Ovary (tissue), 9 donors: Measurements from ENCODE around the gene SLC9A9. TPM values are rescaled to one million over a fixed set of nuclear protein-coding genes. Genes with fewer than 3 reads are reported as not detected.

ENCODE experiments used
- DNase-seq, 5 donors: peaks; one replicate each; pipeline ENCODE4 v3.0.0-alpha.2; 2019 to 2020
- H3K27ac ChIP-seq, 2 donors: fragments of 200-600 bp; one replicate each; pipeline versions ENCODE4 v1.5.1 to v1.8.0; 2019 to 2022
- H3K27me3 ChIP-seq: fragments of 200-600 bp; one replicate; pipeline ENCODE4 v1.8.0; 2022
- H3K36me3 ChIP-seq: fragments of 200-600 bp; sonication (generic); one replicate; pipeline ENCODE4 v1.5.1; 2019
- H3K4me1 ChIP-seq: one replicate; pipeline ENCODE4 v1.8.1; 2013; ENCODE audit warnings: mild to moderate bottlenecking, moderate library complexity; ENCODE audit not compliant: insufficient read depth
- H3K4me3 ChIP-seq: fragments of 200-600 bp; sonication (generic); one replicate; pipeline ENCODE4 v1.5.1; 2017
- H3K9me3 ChIP-seq, 2 donors: fragments of 200-600 bp in 1 of 2; sonication (generic) in 1 of 2; one replicate each; pipeline versions ENCODE4 v1.5.1 to v1.8.1; 2013 to 2019; ENCODE audit warnings: mild to moderate bottlenecking in 1 of 2, moderate library complexity in 1 of 2
- CTCF ChIP-seq, 3 donors: fragments of 450-650 bp in 2 of 3; fragments of 200-600 bp in 1 of 3; IDR thresholded peaks; one replicate each; pipeline versions ENCODE4 v1.5.1 to v1.8.0; 2016 to 2022; ENCODE audit warnings: antibody characterized with exemption in 3 of 3, mild to moderate bottlenecking in 1 of 3
- EP300 ChIP-seq: sonication (generic); formaldehyde crosslinking; IDR thresholded peaks from one replicate; pipeline ENCODE4 v1.6.1; 2017; ENCODE audit warnings: antibody characterized with exemption
- POLR2A ChIP-seq: fragments of 450-650 bp; IDR thresholded peaks from one replicate; pipeline ENCODE4 v1.6.1; 2017; ENCODE audit warnings: antibody characterized with exemption, mild to moderate bottlenecking, moderate library complexity
- WGBS, 3 donors: extraction: QIAGEN DNeasy Blood & Tissue Kit in 1 of 3; methylation state at CpG; one replicate each; pipeline versions ENCODE4 v1.1.5 to v1.1.7; 2013 to 2017; 5-methylcytosine and 5-hydroxymethylcytosine counted together
- intact Hi-C, 4 donors: fragments of 100-400 bp; cut with DNase I; formaldehyde crosslinking; loops; one replicate each; pipeline versions ENCODE4 v1.11.0 to v1.15.1; 2022 to 2023
- polyA plus RNA-seq, 2 donors: library from polyadenylated mRNA; stranded (reverse); fragments of 200-250 nt in 1 of 2; fragments of 350-450 nt in 1 of 2; fragmentation: Illumina TruSeq in 1 of 2; extraction: RNeasy Lipid Tissue Mini Kit (QIAGEN cat#74804) in 1 of 2; gene quantifications; one replicate each; pipeline ENCODE4 v1.2.3, GENCODE V29; 2013 to 2014
- total RNA-seq, 7 donors: library from RNA; depleted of rRNA in 2 of 7; stranded (reverse); fragments of >200 nt in 2 of 7; fragmentation: NEBNext Ultra II Directional in 3 of 7; extraction: Animal tissue kit (Norgen Biotek cat#: 25700) in 3 of 7; gene quantifications; one replicate each; pipeline versions ENCODE4 v1.1.0 to v1.2.4, GENCODE V29; 2016 to 2023
- donor health status: DM: no; HTN: no; CAD: no; lungs with moderate emphysema.
- donor health status: DM: no; HTN: no; CAD: no.
- donor health status: Bipolar disorder and iron deficiency.
- donor health status: DM: yes; HTN: yes; CAD: no.
- donor health status: DM: no; HTN: no; CAD: no.
- donor health status: DM: yes; HTN: yes; CAD: no.

SLC9A9 gene
- total and polyA plus RNA-seq, 9 donors, result 7.0 to 22.7 (median 13.5) TPM

GRCh38 chr3:143222505-143222904 is 625.8 kb downstream of the SLC9A9 start:
- no peak for DNase-seq
- 30 to 43% (median 41%) methylated on average over 3 of the region's 3 CpGs for WGBS, 3 donors
- intact Hi-C loops, result no loop called here
- H3K4me3 ChIP-seq, result no peak overlapping the region
- TF ChIP-seq EP300 (no peak), POLR2A (no peak), CTCF (IDR thresholded peaks at IDR 0.05) (no peak)
- peaks cover 1% of the 10 kb centered on the region for H3K4me1 ChIP-seq
- no peaks in the 10 kb centered on the region for H3K27me3 ChIP-seq
- H3K36me3 ChIP-seq, result no peaks in the 10 kb centered on the region
- H3K27ac ChIP-seq, result no peak overlapping the region
- no peaks in the 10 kb centered on the region for H3K9me3 ChIP-seq

GRCh38 chr3:143221446-143221845 is 626.8 kb downstream of the SLC9A9 start:
- WGBS, 3 donors, result 85 to 89% (median 86%) methylated on average over 3 of the region's 3 CpGs
- no peak overlapping the region for H3K27ac ChIP-seq
- no peak for TF ChIP-seq POLR2A
- TF ChIP-seq CTCF (IDR thresholded peaks at IDR 0.05), result no peak
- TF ChIP-seq EP300, result no peak
- DNase-seq, result no peak
- H3K9me3 ChIP-seq, result no peaks in the 10 kb centered on the region
- intact Hi-C loops, result no loop called here
- H3K4me1 ChIP-seq, result peaks cover 1% of the 10 kb centered on the region
- H3K4me3 ChIP-seq, result no peak overlapping the region
- no peaks in the 10 kb centered on the region for H3K36me3 ChIP-seq
- H3K27me3 ChIP-seq, result no peaks in the 10 kb centered on the region

- TF ChIP-seq CTCF (IDR thresholded peaks at IDR 0.05) (no peak), EP300 (no peak), POLR2A (no peak)
- Histone ChIP-seq H3K36me3 (no peaks in the 10 kb centered on the region), H3K27ac (no peak overlapping the region), H3K4me1 (peaks cover 3% of the 10 kb centered on the region), H3K27me3 (no peaks in the 10 kb centered on the region), H3K9me3 (no peaks in the 10 kb centered on the region), H3K4me3 (no peak overlapping the region)
- no peak for DNase-seq
- intact Hi-C loops, result no loop called here
- WGBS, 3 donors, result 97% methylated on average over 3 of the region's 3 CpGs
These were observed 627.5 kb downstream of the SLC9A9 start for GRCh38 chr3:143220741-143221140.

- peaks cover 3% of the 10 kb centered on the region for H3K4me1 ChIP-seq
- no peak for DNase-seq
- no peaks in the 10 kb centered on the region for H3K27me3 ChIP-seq
- intact Hi-C loops, result no loop called here
- no peaks in the 10 kb centered on the region for H3K9me3 ChIP-seq
- H3K36me3 ChIP-seq, result no peaks in the 10 kb centered on the region
- H3K4me3 ChIP-seq, result no peak overlapping the region
- no peak overlapping the region for H3K27ac ChIP-seq
- 63 to 77% (median 73%) methylated on average over 2 of the region's 2 CpGs for WGBS, 3 donors
- no peak for TF ChIP-seq EP300
- TF ChIP-seq CTCF (IDR thresholded peaks at IDR 0.05), result no peak
- TF ChIP-seq POLR2A, result no peak
These were observed 630.0 kb downstream of the SLC9A9 start for GRCh38 chr3:143218166-143218835.
